HEK293 (cell line): ENCODE measurements around the gene CEACAM20.

Experiments
- BCL11B ChIP-seq: fragments of 450-650 bp; formaldehyde crosslinking; IDR thresholded peaks from 2 replicates; pipeline ENCODE4 v1.5.1; 2016; ENCODE audit warnings: low read depth, missing biosample characterization, missing genetic modification characterization
- GFI1B ChIP-seq: fragments of 450-650 bp; formaldehyde crosslinking; IDR thresholded peaks from 2 replicates; pipeline ENCODE4 v1.5.1; 2016; ENCODE audit warnings: missing biosample characterization, missing genetic modification characterization
- MEIS1 ChIP-seq: sonication (generic); formaldehyde crosslinking; IDR thresholded peaks from 2 replicates; pipeline ENCODE4 v1.8.1; 2022; ENCODE audit warnings: missing genetic modification reagents, mild to moderate bottlenecking, borderline replicate concordance
- PRDM1 ChIP-seq: fragments of 450-650 bp; formaldehyde crosslinking; IDR thresholded peaks from 2 replicates; pipeline ENCODE4; 2016; ENCODE audit warnings: missing biosample characterization, missing genetic modification characterization
- SETDB1 ChIP-seq: IDR thresholded peaks from one replicate; pipeline ENCODE4 v1.6.1; 2017; ENCODE audit warnings: mild to moderate bottlenecking, low read length, moderate library complexity, mixed read lengths; ENCODE audit not compliant: insufficient read length
- TRIM28 ChIP-seq: IDR thresholded peaks from 2 replicates; pipeline ENCODE4 v1.6.1; 2011; ENCODE audit warnings: low read length, control low read depth, borderline replicate concordance
- ZBTB17 ChIP-seq: fragments of 450-650 bp; formaldehyde crosslinking; IDR thresholded peaks from 2 replicates; pipeline ENCODE4 v1.5.1; 2016; ENCODE audit warnings: missing biosample characterization, missing genetic modification characterization
- ZNF132 ChIP-seq: fragments of 450-650 bp; formaldehyde crosslinking; IDR thresholded peaks from 2 replicates; pipeline ENCODE4 v1.5.1; 2017; ENCODE audit warnings: missing biosample characterization, missing genetic modification characterization, borderline replicate concordance
- ZNF2 ChIP-seq: fragments of 450-650 bp; formaldehyde crosslinking; IDR thresholded peaks from 2 replicates; pipeline ENCODE4 v1.5.1; 2016; ENCODE audit warnings: missing biosample characterization, missing genetic modification characterization
- ZNF211 ChIP-seq: fragments of 450-650 bp; formaldehyde crosslinking; IDR thresholded peaks from 2 replicates; pipeline ENCODE4 v1.5.1; 2016; ENCODE audit warnings: low read depth, missing biosample characterization, missing genetic modification characterization
- ZNF221 ChIP-seq: fragments of 450-650 bp; formaldehyde crosslinking; IDR thresholded peaks from 2 replicates; pipeline ENCODE4 v1.5.1; 2017; ENCODE audit warnings: missing biosample characterization, missing genetic modification characterization, borderline replicate concordance
- ZNF24 ChIP-seq: fragments of 450-650 bp; formaldehyde crosslinking; IDR thresholded peaks from 2 replicates; pipeline ENCODE4 v1.5.1; 2016; ENCODE audit warnings: missing biosample characterization, missing genetic modification characterization
- ZNF248 ChIP-seq: fragments of 450-650 bp; formaldehyde crosslinking; IDR thresholded peaks from 2 replicates; pipeline ENCODE4 v1.5.1; 2017; ENCODE audit warnings: missing biosample characterization, missing genetic modification characterization
- ZNF354C ChIP-seq: fragments of 450-650 bp; formaldehyde crosslinking; IDR thresholded peaks from 2 replicates; pipeline ENCODE4 v1.5.1; 2016; ENCODE audit warnings: missing biosample characterization, missing genetic modification characterization, low read depth, borderline replicate concordance
- ZNF404 ChIP-seq: fragments of 450-650 bp; formaldehyde crosslinking; IDR thresholded peaks from 2 replicates; pipeline ENCODE4 v1.5.1; 2017; ENCODE audit warnings: missing biosample characterization, missing genetic modification characterization
- ZNF529 ChIP-seq: fragments of 450-650 bp; formaldehyde crosslinking; IDR thresholded peaks from 2 replicates; pipeline ENCODE4 v1.5.1; 2017; ENCODE audit warnings: missing genetic modification characterization, missing biosample characterization; ENCODE audit not compliant: insufficient replicate concordance
- ZNF585B ChIP-seq: fragments of 450-650 bp; formaldehyde crosslinking; IDR thresholded peaks from 2 replicates; pipeline ENCODE4 v1.5.1; 2016; ENCODE audit warnings: missing biosample characterization, missing genetic modification characterization
- ZNF654 ChIP-seq: fragments of 450-650 bp; formaldehyde crosslinking; IDR thresholded peaks from 2 replicates; pipeline ENCODE4 v1.5.1; 2016; ENCODE audit warnings: low read depth, missing biosample characterization, missing genetic modification characterization
- ZSCAN23 ChIP-seq: fragments of 450-650 bp; formaldehyde crosslinking; IDR thresholded peaks from 2 replicates; pipeline ENCODE4 v1.5.1; 2016; ENCODE audit warnings: missing biosample characterization, missing genetic modification characterization
- TF ChIP-seq, protein P1 (sequence below): fragments of 450-650 bp; formaldehyde crosslinking; IDR thresholded peaks from 2 replicates; pipeline ENCODE4 v1.5.1; 2017; ENCODE audit warnings: missing biosample characterization, missing genetic modification characterization
- TF ChIP-seq, protein P2 (sequence below): fragments of 450-650 bp; formaldehyde crosslinking; IDR thresholded peaks from 2 replicates; pipeline ENCODE4 v1.5.1; 2016; ENCODE audit warnings: missing biosample characterization, missing genetic modification characterization
- TF ChIP-seq, protein P3 (sequence below): fragments of 450-650 bp; formaldehyde crosslinking; IDR thresholded peaks from 2 replicates; pipeline ENCODE4 v1.5.1; 2016; ENCODE audit warnings: missing biosample characterization, missing genetic modification characterization
- TF ChIP-seq, protein P4 (sequence below): fragments of 450-650 bp; formaldehyde crosslinking; IDR thresholded peaks from 2 replicates; pipeline ENCODE4 v1.5.1; 2016; ENCODE audit warnings: missing biosample characterization, missing genetic modification characterization

CEACAM20 gene

DNA sequence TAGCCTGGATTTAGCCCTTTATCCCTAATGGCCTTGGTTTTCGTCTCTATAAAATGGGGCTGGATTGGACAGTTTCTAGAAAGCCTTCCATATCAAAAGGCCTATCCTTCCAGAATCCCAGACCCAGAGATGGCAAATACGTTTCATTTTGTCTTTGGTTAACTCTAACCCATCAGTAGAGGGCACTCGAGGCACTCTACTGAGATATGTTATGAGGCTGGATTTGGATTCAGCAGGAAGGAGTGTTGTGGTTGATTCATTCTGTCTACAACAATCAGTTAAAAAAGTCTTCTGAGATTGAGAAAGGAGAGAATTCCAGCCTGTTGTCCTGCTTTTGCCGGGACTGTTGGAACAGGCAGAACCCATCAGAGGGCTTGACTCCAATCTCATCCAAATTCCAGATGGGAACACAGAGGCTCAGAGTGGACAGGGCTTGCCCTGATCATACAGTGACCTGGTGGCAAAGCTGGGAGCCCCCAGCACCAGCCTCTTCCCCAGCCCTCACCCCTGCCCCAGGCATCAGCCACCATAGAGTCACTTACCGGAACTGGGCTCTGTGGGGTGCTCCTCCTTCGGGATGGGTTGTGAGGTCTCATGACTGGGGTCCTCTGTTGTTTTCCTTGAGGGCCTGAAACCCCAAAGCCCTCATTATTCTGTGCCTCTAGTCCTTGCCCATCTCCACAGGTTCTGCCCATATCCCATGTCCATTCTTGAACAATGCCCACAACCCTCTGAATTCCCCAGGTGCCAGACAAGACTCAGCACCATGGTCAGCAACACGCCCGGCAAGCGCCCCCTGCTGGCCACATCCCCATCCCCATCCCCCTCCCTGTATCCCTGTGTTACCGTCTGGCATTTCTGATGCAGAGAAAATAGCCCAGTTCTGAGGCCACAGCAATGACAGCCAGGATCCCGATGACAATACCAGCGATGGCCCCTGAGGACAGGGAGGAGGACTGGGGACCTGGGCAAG is 16.9 kb downstream of the CEACAM20 start (continued):
- TF ChIP-seq GFI1B (tag by site-specific recombination) (no peak), ZBTB17 (tag by site-specific recombination) (peak; percentile 62), ZNF585B (tag by site-specific recombination) (no peak), ZNF654 (tag by site-specific recombination) (peak; percentile 35), ZNF2 (tag by site-specific recombination) (no peak), PRDM1 (tag by site-specific recombination) (no peak), SETDB1 (no peak), ZNF132 (tag by site-specific recombination) (no peak), TRIM28 (no peak), ZNF24 (tag by site-specific recombination) (no peak), ZSCAN23 (tag by site-specific recombination) (no peak), ZNF404 (tag by site-specific recombination) (no peak), ZNF221 (tag by site-specific recombination) (no peak), ZNF248 (tag by site-specific recombination) (no peak), ZNF529 (no peak), BCL11B (tag by site-specific recombination) (no peak), ZNF354C (tag by site-specific recombination) (no peak), ZNF211 (tag by site-specific recombination) (no peak), MEIS1 (CRISPR knock-in tag) (no peak)
- TF ChIP-seq, protein P1, sequence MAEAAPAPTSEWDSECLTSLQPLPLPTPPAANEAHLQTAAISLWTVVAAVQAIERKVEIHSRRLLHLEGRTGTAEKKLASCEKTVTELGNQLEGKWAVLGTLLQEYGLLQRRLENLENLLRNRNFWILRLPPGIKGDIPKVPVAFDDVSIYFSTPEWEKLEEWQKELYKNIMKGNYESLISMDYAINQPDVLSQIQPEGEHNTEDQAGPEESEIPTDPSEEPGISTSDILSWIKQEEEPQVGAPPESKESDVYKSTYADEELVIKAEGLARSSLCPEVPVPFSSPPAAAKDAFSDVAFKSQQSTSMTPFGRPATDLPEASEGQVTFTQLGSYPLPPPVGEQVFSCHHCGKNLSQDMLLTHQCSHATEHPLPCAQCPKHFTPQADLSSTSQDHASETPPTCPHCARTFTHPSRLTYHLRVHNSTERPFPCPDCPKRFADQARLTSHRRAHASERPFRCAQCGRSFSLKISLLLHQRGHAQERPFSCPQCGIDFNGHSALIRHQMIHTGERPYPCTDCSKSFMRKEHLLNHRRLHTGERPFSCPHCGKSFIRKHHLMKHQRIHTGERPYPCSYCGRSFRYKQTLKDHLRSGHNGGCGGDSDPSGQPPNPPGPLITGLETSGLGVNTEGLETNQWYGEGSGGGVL (tag by site-specific recombination) = no peak
- TF ChIP-seq, protein P2, sequence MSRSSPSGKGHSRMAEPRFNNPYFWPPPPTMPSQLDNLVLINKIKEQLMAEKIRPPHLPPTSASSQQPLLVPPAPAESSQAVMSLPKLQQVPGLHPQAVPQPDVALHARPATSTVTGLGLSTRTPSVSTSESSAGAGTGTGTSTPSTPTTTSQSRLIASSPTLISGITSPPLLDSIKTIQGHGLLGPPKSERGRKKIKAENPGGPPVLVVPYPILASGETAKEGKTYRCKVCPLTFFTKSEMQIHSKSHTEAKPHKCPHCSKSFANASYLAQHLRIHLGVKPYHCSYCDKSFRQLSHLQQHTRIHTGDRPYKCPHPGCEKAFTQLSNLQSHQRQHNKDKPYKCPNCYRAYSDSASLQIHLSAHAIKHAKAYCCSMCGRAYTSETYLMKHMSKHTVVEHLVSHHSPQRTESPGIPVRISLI (tag by site-specific recombination) = no peak
- TF ChIP-seq, protein P3, sequence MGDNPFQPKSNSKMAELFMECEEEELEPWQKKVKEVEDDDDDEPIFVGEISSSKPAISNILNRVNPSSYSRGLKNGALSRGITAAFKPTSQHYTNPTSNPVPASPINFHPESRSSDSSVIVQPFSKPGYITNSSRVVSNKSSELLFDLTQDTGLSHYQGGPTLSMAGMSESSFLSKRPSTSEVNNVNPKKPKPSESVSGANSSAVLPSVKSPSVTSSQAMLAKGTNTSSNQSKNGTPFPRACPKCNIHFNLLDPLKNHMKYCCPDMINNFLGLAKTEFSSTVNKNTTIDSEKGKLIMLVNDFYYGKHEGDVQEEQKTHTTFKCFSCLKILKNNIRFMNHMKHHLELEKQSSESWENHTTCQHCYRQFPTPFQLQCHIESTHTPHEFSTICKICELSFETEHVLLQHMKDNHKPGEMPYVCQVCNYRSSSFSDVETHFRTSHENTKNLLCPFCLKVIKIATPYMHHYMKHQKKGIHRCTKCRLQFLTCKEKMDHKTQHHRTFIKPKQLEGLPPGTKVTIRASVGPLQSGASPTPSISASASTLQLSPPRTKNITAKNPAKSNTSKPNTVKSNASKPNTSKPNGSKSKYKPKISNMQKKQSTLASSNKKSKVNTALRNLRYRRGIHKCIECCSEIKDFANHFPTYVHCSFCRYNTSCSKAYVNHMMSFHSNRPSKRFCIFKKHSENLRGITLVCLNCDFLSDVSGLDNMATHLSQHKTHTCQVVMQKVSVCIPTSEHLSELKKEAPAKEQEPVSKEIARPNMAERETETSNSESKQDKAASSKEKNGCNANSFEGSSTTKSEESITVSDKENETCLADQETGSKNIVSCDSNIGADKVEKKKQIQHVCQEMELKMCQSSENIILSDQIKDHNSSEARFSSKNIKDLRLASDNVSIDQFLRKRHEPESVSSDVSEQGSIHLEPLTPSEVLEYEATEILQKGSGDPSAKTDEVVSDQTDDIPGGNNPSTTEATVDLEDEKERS (tag by site-specific recombination) = no peak
- TF ChIP-seq, protein P4, sequence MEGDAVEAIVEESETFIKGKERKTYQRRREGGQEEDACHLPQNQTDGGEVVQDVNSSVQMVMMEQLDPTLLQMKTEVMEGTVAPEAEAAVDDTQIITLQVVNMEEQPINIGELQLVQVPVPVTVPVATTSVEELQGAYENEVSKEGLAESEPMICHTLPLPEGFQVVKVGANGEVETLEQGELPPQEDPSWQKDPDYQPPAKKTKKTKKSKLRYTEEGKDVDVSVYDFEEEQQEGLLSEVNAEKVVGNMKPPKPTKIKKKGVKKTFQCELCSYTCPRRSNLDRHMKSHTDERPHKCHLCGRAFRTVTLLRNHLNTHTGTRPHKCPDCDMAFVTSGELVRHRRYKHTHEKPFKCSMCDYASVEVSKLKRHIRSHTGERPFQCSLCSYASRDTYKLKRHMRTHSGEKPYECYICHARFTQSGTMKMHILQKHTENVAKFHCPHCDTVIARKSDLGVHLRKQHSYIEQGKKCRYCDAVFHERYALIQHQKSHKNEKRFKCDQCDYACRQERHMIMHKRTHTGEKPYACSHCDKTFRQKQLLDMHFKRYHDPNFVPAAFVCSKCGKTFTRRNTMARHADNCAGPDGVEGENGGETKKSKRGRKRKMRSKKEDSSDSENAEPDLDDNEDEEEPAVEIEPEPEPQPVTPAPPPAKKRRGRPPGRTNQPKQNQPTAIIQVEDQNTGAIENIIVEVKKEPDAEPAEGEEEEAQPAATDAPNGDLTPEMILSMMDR (tag by site-specific recombination) = 0 out of 2 replicates have a peak, but pooled peaks have one; percentile 6
